SIG-M5 (cell line): ENCODE results near the gene DTX1.
"Not testable (repeated sequence)": the region's sequence is repeated elsewhere in the genome, so short reads cannot be mapped to it uniquely, and the experiment has no call there.

ENCODE experiments used
- DNase-seq: peaks from one replicate; lab custom pipeline; 2025; lab: John Stamatoyannopoulos, UW

DTX1 gene

GRCh38 chr12:113137861-113138783 lies 81.6 kb downstream of the DTX1 start:
- DNase-seq: no peak

GRCh38 chr12:113138826-113139225 lies 82.3 kb downstream of the DTX1 start:
- DNase-seq: no peak

GRCh38 chr12:113140706-113141105 lies 84.2 kb downstream of the DTX1 start:
- no peak for DNase-seq

GRCh38 chr12:113141716-113142115 lies 85.2 kb downstream of the DTX1 start:
- not testable (repeated sequence) for DNase-seq

- no peak for DNase-seq
These were observed 85.8 kb downstream of the DTX1 start for GRCh38 chr12:113142173-113142885.

GRCh38 chr12:113142886-113143332 lies 86.4 kb downstream of the DTX1 start:
- no peak for DNase-seq

- no peak for DNase-seq
These were observed 87.4 kb downstream of the DTX1 start for GRCh38 chr12:113143959-113144358.

- no peak for DNase-seq
These were observed 88.3 kb downstream of the DTX1 start for GRCh38 chr12:113144806-113145205.

- DNase-seq: no peak
These were observed 89.4 kb downstream of the DTX1 start for GRCh38 chr12:113145720-113146551.

- no peak for DNase-seq
These were observed 90.5 kb downstream of the DTX1 start for GRCh38 chr12:113146999-113147398.
